ENCODE results near the gene UGT1A6. TPM values are rescaled to one million over a fixed set of nuclear protein-coding genes. Genes with fewer than 3 reads are reported as not detected.

UGT1A6 gene
- total RNA-seq, 1 donor from 2014 or later, result not detected

DNA sequence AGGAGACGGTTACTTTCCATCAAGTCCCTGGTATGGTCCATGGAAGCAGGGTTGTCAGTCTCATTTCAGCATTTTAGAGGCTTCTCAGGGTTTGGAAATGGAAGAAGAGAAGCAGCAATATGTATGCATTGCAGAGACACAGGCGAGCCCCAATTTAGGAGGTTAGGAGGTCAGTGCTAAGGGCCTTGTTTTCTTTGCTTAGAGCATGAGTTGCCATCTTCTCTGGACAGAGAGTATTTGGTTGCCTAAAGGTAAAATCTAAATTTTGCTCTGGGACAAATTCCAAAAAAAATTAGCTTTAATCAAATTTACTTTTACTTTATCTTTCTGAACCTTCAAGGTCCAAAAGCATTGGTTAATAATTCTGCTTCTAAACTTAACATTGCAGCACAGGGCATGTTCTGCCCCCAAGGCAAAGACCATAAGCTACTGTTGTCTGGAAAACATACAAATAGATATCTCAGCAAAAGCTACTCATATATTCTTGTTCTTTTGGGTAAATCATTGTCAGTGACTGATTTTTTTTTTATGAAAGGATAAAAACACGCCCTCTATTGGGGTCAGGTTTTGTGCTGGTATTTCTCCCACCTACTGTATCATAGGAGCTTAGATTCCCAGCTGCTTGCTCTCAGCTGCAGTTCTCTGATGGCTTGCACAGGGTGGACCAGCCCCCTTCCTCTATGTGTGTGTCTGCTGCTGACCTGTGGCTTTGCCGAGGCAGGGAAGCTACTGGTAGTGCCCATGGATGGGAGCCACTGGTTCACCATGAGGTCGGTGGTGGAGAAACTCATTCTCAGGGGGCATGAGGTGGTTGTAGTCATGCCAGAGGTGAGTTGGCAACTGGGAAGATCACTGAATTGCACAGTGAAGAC, 21.2 kb upstream of the UGT1A6 start, which contains the start of gene UGT1A9:
Gene UGT1A9 (plus strand): TSS at position 609 of the 872 bp plus-strand sequence. CDS start 37 bp downstream, at position 646.
- no peaks in the 10 kb centered on the region for H3K4me1 Mint-ChIP-seq
- no peak within 1 kb of the TSS for H3K27ac Mint-ChIP-seq (ENCODE audit: unreplicated experiment)
- H3K9me3 Mint-ChIP-seq, result peaks cover 7% of the 10 kb centered on the region
- TF ChIP-seq, protein P1, sequence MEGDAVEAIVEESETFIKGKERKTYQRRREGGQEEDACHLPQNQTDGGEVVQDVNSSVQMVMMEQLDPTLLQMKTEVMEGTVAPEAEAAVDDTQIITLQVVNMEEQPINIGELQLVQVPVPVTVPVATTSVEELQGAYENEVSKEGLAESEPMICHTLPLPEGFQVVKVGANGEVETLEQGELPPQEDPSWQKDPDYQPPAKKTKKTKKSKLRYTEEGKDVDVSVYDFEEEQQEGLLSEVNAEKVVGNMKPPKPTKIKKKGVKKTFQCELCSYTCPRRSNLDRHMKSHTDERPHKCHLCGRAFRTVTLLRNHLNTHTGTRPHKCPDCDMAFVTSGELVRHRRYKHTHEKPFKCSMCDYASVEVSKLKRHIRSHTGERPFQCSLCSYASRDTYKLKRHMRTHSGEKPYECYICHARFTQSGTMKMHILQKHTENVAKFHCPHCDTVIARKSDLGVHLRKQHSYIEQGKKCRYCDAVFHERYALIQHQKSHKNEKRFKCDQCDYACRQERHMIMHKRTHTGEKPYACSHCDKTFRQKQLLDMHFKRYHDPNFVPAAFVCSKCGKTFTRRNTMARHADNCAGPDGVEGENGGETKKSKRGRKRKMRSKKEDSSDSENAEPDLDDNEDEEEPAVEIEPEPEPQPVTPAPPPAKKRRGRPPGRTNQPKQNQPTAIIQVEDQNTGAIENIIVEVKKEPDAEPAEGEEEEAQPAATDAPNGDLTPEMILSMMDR (conservative IDR thresholded peaks at IDR 0.05), result no peak
- no peaks in the 10 kb centered on the region for H3K36me3 Mint-ChIP-seq (ENCODE audit: low read depth)
- no peaks in the 10 kb centered on the region for H3K27me3 Mint-ChIP-seq (ENCODE audit: low read depth)
- no peak within 1 kb of the TSS for H3K4me3 Mint-ChIP-seq
- no peak for DNase-seq (ENCODE audit: low read depth, low spot score)

- Mint-ChIP-seq H3K36me3 (ENCODE audit: low read depth) (no peaks in the 10 kb centered on the region), H3K9me3 (peaks cover 8% of the 10 kb centered on the region), H3K4me1 (no peaks in the 10 kb centered on the region), H3K4me3 (no peak overlapping the region), H3K27me3 (ENCODE audit: low read depth) (no peaks in the 10 kb centered on the region), H3K27ac (ENCODE audit: unreplicated experiment) (no peak overlapping the region)
- TF ChIP-seq, protein P1 (conservative IDR thresholded peaks at IDR 0.05), result no peak
- DNase-seq (ENCODE audit: low read depth, low spot score), result no peak
These were observed 19.8 kb upstream of the UGT1A6 start for GRCh38 chr2:233672886-233673285.

DNA sequence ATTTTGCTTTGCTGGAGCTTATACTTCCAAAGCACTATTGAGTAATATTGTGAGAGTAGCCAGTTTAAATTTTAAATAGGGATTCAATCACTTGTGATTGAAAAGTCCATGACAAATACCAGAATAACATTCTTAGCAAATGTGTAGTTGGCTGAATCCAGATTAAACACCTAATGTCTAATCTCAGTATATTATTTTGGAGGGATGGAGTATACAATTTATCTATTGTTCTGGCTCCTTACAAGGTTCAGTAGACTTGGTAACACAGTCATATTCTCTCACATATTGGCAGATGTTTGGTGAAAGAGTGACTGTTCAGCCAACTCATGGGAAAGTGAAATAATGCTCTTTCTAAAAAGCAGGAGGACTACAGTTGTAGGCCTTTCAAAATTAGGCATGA, 18.8 kb upstream of the UGT1A6 start:
- Mint-ChIP-seq H3K27me3 (ENCODE audit: low read depth) (peaks cover 2% of the 10 kb centered on the region), H3K36me3 (ENCODE audit: low read depth) (no peaks in the 10 kb centered on the region), H3K9me3 (peaks cover 4% of the 10 kb centered on the region), H3K4me3 (no peak overlapping the region), H3K4me1 (no peaks in the 10 kb centered on the region), H3K27ac (ENCODE audit: unreplicated experiment) (no peak overlapping the region)
- no peak for DNase-seq (ENCODE audit: low read depth, low spot score)
- TF ChIP-seq, protein P1 (conservative IDR thresholded peaks at IDR 0.05), result no peak

DNA sequence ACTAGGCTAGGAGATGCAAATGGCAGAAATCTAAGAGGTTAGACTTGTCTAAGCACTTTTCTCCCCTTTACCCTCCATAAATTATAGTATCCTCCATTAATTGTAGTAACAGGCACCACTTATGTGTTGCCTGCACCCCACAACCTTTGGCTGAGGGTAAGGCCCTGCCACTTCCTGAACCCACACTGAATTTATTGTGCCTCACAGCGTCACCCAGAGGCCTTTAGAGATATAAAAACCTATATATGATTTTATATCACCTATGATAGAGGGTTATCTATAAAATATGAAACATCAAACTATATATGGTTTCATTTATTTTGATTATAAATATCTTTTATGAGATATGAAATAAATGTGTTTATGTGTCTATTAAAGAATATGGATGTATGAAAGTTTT, 18.4 kb upstream of the UGT1A6 start:
- TF ChIP-seq, protein P1 (conservative IDR thresholded peaks at IDR 0.05), result no peak
- Mint-ChIP-seq H3K27ac (ENCODE audit: unreplicated experiment) (no peak overlapping the region), H3K4me3 (no peak overlapping the region), H3K4me1 (no peaks in the 10 kb centered on the region), H3K9me3 (peaks cover 4% of the 10 kb centered on the region), H3K27me3 (ENCODE audit: low read depth) (peaks cover 2% of the 10 kb centered on the region), H3K36me3 (ENCODE audit: low read depth) (no peaks in the 10 kb centered on the region)
- no peak for DNase-seq (ENCODE audit: low read depth, low spot score)

DNA sequence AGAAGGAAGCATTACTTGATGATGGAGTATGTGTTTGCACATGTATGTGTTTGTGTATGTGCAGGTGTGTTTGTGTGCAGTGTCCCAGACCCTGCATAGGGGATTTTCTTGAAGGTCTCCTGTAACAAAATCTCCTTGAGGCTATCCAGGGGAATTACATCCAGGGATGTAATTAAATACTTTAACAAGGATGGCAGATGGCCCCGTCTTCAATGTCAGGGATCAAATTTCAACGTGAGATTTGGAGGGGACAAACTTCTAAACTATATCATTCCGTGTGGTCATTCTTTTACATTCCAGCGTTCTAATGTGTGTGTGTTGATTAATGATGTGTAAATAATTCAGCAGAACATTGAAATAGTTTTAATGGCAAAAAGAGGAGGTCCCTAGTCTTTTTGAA, 17.7 kb upstream of the UGT1A6 start:
- DNase-seq (ENCODE audit: low read depth, low spot score), result no peak
- Mint-ChIP-seq H3K36me3 (ENCODE audit: low read depth) (no peaks in the 10 kb centered on the region), H3K9me3 (peaks cover 4% of the 10 kb centered on the region), H3K27me3 (ENCODE audit: low read depth) (peaks cover 2% of the 10 kb centered on the region), H3K4me1 (no peaks in the 10 kb centered on the region), H3K27ac (ENCODE audit: unreplicated experiment) (no peak overlapping the region), H3K4me3 (no peak overlapping the region)
- TF ChIP-seq, protein P1 (conservative IDR thresholded peaks at IDR 0.05), result peak; percentile 23

Measured in neural crest cell (in vitro differentiated cells).